H1 (cell line): ENCODE results near the gene TARDBP. TPM values are rescaled to one million over a fixed set of nuclear protein-coding genes. Genes with fewer than 3 reads are reported as not detected.

Experiments used
- ASH2L ChIP-seq: fragments of 200-600, 300-600 bp; sonication (generic); IDR thresholded peaks from one replicate; pipeline ENCODE4 v1.7.1; 2017; ENCODE audit warnings: low read length
- CHD7 ChIP-seq: fragments of 300-600 bp; sonication (generic); IDR thresholded peaks from 2 replicates; pipeline ENCODE4 v1.7.1; 2012; ENCODE audit warnings: low read length, moderate library complexity, mild to moderate bottlenecking, inconsistent platforms; ENCODE audit not compliant: insufficient replicate concordance
- CTBP2 ChIP-seq: IDR thresholded peaks from 2 replicates; pipeline ENCODE4 v1.7.0; 2011; ENCODE audit warnings: borderline replicate concordance, mild to moderate bottlenecking, moderate library complexity, mixed read lengths, low read length; ENCODE audit not compliant: insufficient read depth, insufficient read length
- E2F6 ChIP-seq: IDR thresholded peaks from 2 replicates; pipeline ENCODE4 v1.6.1; 2012; ENCODE audit warnings: inconsistent platforms
- JUN ChIP-seq: IDR thresholded peaks from 2 replicates; pipeline ENCODE4 v1.6.1; 2011; ENCODE audit warnings: low read depth, mild to moderate bottlenecking, improper control_type of control experiment, low read length
- KDM1A ChIP-seq: fragments of 200-600, 300-600 bp; sonication (generic); IDR thresholded peaks from 2 replicates; pipeline ENCODE4 v1.7.1; 2016; ENCODE audit warnings: mild to moderate bottlenecking, low read length, borderline replicate concordance
- PHF8 ChIP-seq: fragments of 200-600 bp; sonication (generic); conservative IDR thresholded peaks from 2 replicates; pipeline ENCODE4 v1.7.1; 2012; ENCODE audit warnings: low read depth, mild to moderate bottlenecking, inconsistent platforms, low read length, moderate library complexity
- RFX5 ChIP-seq: IDR thresholded peaks from 2 replicates; pipeline ENCODE4 v1.6.1; 2011; ENCODE audit warnings: low read depth, low read length, improper control_type of control experiment, borderline replicate concordance
- polyA plus RNA-seq, 7 experiments: library from polyadenylated mRNA; depleted of rRNA in 3 of 7; stranded (reverse) in 5 of 7; unstranded in 2 of 7; fragments of >200 nt in 5 of 7; fragments of 200-250 nt in 2 of 7; gene quantifications; 1 replicate in 5 of 7; 2 replicates in 1 of 7; 4 replicates in 1 of 7; pipeline versions ENCODE4 v1.2.1 to v1.2.3, GENCODE V29; 2011 to 2013; ENCODE audit warnings: missing spikeins in 2 of 7, mixed read lengths in 2 of 7
- total RNA-seq: library from RNA; stranded (reverse); fragmentation: NEBNext Ultra II Directional; extraction: Animal tissue kit (Norgen Biotek cat#: 25700); gene quantifications from 2 replicates; pipeline ENCODE4 v1.2.1, GENCODE V29; 2021

The TARDBP gene
- total and polyA plus RNA-seq, 2 of the 8 experiments (the other 6 are each of a cell fraction or from before 2014, with no cell fraction given): 144 to 240 TPM

GRCh38 chr1:11024874-11025203 is 12.4 kb downstream of the TARDBP start (continued):
- TF ChIP-seq CHD7: no peak
- TF ChIP-seq KDM1A: no peak
- TF ChIP-seq CTBP2: no peak
- TF ChIP-seq RFX5: no peak
- TF ChIP-seq ASH2L: no peak
- TF ChIP-seq PHF8: no peak
- TF ChIP-seq JUN: no peak
- TF ChIP-seq E2F6: no peak
